Esophagus squamous epithelium (tissue), 5 donors: ENCODE data around the gene KANTR. TPM values are rescaled to one million over a fixed set of nuclear protein-coding genes. Genes with fewer than 3 reads are reported as not detected.
A peak's percentile ranks its signal among the peaks of the same experiment; 100 is the strongest.

ENCODE experiments used
- DNase-seq: peaks from one replicate; lab custom pipeline; 2025; lab: John Stamatoyannopoulos, UW
- H3K27ac ChIP-seq, 4 donors: fragments of 200-600 bp; sonication (generic); one replicate each; pipeline ENCODE4 v1.5.1; 2016 to 2019; ENCODE audit warnings: mild to moderate bottlenecking in 1 of 4
- H3K27me3 ChIP-seq, 4 donors: fragments of 200-600 bp; sonication (generic); 1 replicate in 3 of 4; 2 replicates in 1 of 4; pipeline versions ENCODE4 v1.5.1 to v1.6.0; 2017 to 2021; ENCODE audit warnings: antibody characterized with exemption in 1 of 4
- H3K36me3 ChIP-seq, 3 donors: fragments of 200-600 bp; sonication (generic); one replicate each; pipeline ENCODE4 v1.5.1; 2016 to 2019
- H3K4me1 ChIP-seq, 3 donors: fragments of 200-600 bp; sonication (generic); one replicate each; pipeline ENCODE4 v1.5.1; 2017 to 2019
- H3K4me3 ChIP-seq, 4 donors: fragments of 200-600 bp; sonication (generic); 1 replicate in 3 of 4; 2 replicates in 1 of 4; pipeline ENCODE4 v1.5.1; 2016 to 2019; ENCODE audit warnings: mild to moderate bottlenecking in 2 of 4, moderate library complexity in 1 of 4
- H3K9me3 ChIP-seq, 3 donors: fragments of 200-600 bp; sonication (generic); one replicate each; pipeline ENCODE4 v1.5.1; 2016 to 2019
- CTCF ChIP-seq, 6 experiments: fragments of 450-650 bp in 4 of 6; fragments of 200-600 bp in 2 of 6; sonication (generic) in 2 of 6; IDR thresholded peaks; one replicate each; pipeline ENCODE4 v1.5.1; 2016 to 2019; ENCODE audit warnings: antibody characterized with exemption in 6 of 6, mild to moderate bottlenecking in 4 of 6, moderate library complexity in 4 of 6
- POLR2A ChIP-seq, 4 donors: fragments of 450-650 bp; IDR thresholded peaks; one replicate each; pipeline ENCODE4 v1.6.1; 2017; ENCODE audit warnings: antibody characterized with exemption in 4 of 4, mild to moderate bottlenecking in 4 of 4, moderate library complexity in 3 of 4
- WGBS, 2 donors: methylation state at CpG; one replicate each; pipeline ENCODE4 v1.1.5; 2018; 5-methylcytosine and 5-hydroxymethylcytosine counted together
- intact Hi-C: fragments of 100-400 bp; cut with DNase I; formaldehyde crosslinking; loops from one replicate; pipeline ENCODE4 v1.15.0; 2022
- total RNA-seq, 4 donors: library from RNA; depleted of rRNA; stranded (reverse); fragments of >200 nt; gene quantifications; one replicate each; pipeline ENCODE4 v1.1.0, GENCODE V29; 2016
- donor health status: DM: yes; HTN: yes; CAD: no.

KANTR gene
- total RNA-seq: 10 to 100 TPM in 1 of 4 donors, 1 to 10 TPM in 3; 3.5 to 15.6 (median 5.3) TPM

- peak in 2 of 4 donors; percentile 55 to 75 for TF ChIP-seq POLR2A (IDR thresholded peaks at IDR 0.05)
- TF ChIP-seq CTCF (IDR thresholded peaks at IDR 0.05): no peak
- Histone ChIP-seq H3K36me3 (peaks cover 0 to 5% (median 0%) of the 10 kb centered on the region in 3 donors), H3K9me3 (no peaks in the 10 kb centered on the region), H3K27me3 (no peaks in the 10 kb centered on the region), H3K27ac (peak within 1 kb of the TSS; percentile 84 to 96 (median 92)), H3K4me3 (peak within 1 kb of the TSS; percentile 48 to 73 (median 64)), H3K4me1 (peaks cover 0 to 30% (median 0%) of the 10 kb centered on the region in 3 donors)
- intact Hi-C loops: no loop called here
- 0 to 24% methylated on average over 8 to 25 of the region's 67 CpGs for WGBS, 2 donors
- peak; percentile 54 for DNase-seq
Measured at GRCh38 chrX:53093748-53094581, at the start of gene KANTR. Gene KANTR (plus strand): TSS chrX:53094142. CDS start chrX:53124273, 30,131 bp downstream.

- intact Hi-C loops: no loop called here
- H3K27ac ChIP-seq: no peak overlapping the region
- WGBS, 2 donors: 80 to 86% methylated on average over 4 to 5 of the region's 5 CpGs
- H3K9me3 ChIP-seq: no peaks in the 10 kb centered on the region
- no peak overlapping the region for H3K4me3 ChIP-seq
- H3K4me1 ChIP-seq: peaks cover 0 to 18% (median 0%) of the 10 kb centered on the region in 3 donors
- TF ChIP-seq POLR2A (IDR thresholded peaks at IDR 0.05): no peak
- TF ChIP-seq CTCF (IDR thresholded peaks at IDR 0.05): no peak
- no peaks in the 10 kb centered on the region for H3K36me3 ChIP-seq
- no peaks in the 10 kb centered on the region for H3K27me3 ChIP-seq
- DNase-seq: no peak
Measured at GRCh38 chrX:53044995-53045394, 48.9 kb upstream of the KANTR start.

GRCh38 chrX:53047228-53047627, 46.7 kb upstream of the KANTR start:
- Histone ChIP-seq H3K27me3 (no peaks in the 10 kb centered on the region), H3K9me3 (no peaks in the 10 kb centered on the region), H3K4me3 (no peak overlapping the region), H3K27ac (no peak overlapping the region), H3K36me3 (no peaks in the 10 kb centered on the region), H3K4me1 (peaks cover 0 to 18% (median 0%) of the 10 kb centered on the region in 3 donors)
- no peak for TF ChIP-seq CTCF (IDR thresholded peaks at IDR 0.05)
- TF ChIP-seq POLR2A (IDR thresholded peaks at IDR 0.05): no peak
- intact Hi-C loops: no loop called here
- DNase-seq: no peak
- WGBS, 2 donors: 81 to 95% methylated on average over 5 to 6 of the region's 6 CpGs

GRCh38 chrX:53048169-53049126, 45.5 kb upstream of the KANTR start, which contains the start of gene GPR173:
Gene GPR173 (plus strand): TSS chrX:53048789. CDS start chrX:53076622, 27,833 bp downstream.
- no peak for DNase-seq
- Histone ChIP-seq H3K4me3 (peak within 1 kb of the TSS; percentile 5 to 61 (median 41)), H3K36me3 (no peaks in the 10 kb centered on the region), H3K4me1 (peaks cover 0 to 18% (median 0%) of the 10 kb centered on the region in 3 donors), H3K27ac (peak within 1 kb of the TSS in 2 of 4 donors; percentile 21 to 62), H3K9me3 (no peaks in the 10 kb centered on the region), H3K27me3 (no peaks in the 10 kb centered on the region)
- 0 to 44% methylated on average over 3 to 8 of the region's 38 CpGs for WGBS, 2 donors
- intact Hi-C loops: no loop called here
- no peak for TF ChIP-seq CTCF (IDR thresholded peaks at IDR 0.05)
- no peak for TF ChIP-seq POLR2A (IDR thresholded peaks at IDR 0.05)
